Ovary (tissue), 9 donors: ENCODE measurements around the gene MTR. TPM values are rescaled to one million over a fixed set of nuclear protein-coding genes. Genes with fewer than 3 reads are reported as not detected.

Source experiments
- DNase-seq, 5 donors: peaks; one replicate each; pipeline ENCODE4 v3.0.0-alpha.2; 2019 to 2020
- H3K27ac ChIP-seq, 2 donors: fragments of 200-600 bp; one replicate each; pipeline versions ENCODE4 v1.5.1 to v1.8.0; 2019 to 2022
- H3K27me3 ChIP-seq: fragments of 200-600 bp; one replicate; pipeline ENCODE4 v1.8.0; 2022
- H3K36me3 ChIP-seq: fragments of 200-600 bp; sonication (generic); one replicate; pipeline ENCODE4 v1.5.1; 2019
- H3K4me1 ChIP-seq: one replicate; pipeline ENCODE4 v1.8.1; 2013; ENCODE audit warnings: mild to moderate bottlenecking, moderate library complexity; ENCODE audit not compliant: insufficient read depth
- H3K4me3 ChIP-seq: fragments of 200-600 bp; sonication (generic); one replicate; pipeline ENCODE4 v1.5.1; 2017
- H3K9me3 ChIP-seq, 2 donors: fragments of 200-600 bp in 1 of 2; sonication (generic) in 1 of 2; one replicate each; pipeline versions ENCODE4 v1.5.1 to v1.8.1; 2013 to 2019; ENCODE audit warnings: mild to moderate bottlenecking in 1 of 2, moderate library complexity in 1 of 2
- CTCF ChIP-seq, 3 donors: fragments of 450-650 bp in 2 of 3; fragments of 200-600 bp in 1 of 3; IDR thresholded peaks; one replicate each; pipeline versions ENCODE4 v1.5.1 to v1.8.0; 2016 to 2022; ENCODE audit warnings: antibody characterized with exemption in 3 of 3, mild to moderate bottlenecking in 1 of 3
- EP300 ChIP-seq: sonication (generic); formaldehyde crosslinking; IDR thresholded peaks from one replicate; pipeline ENCODE4 v1.6.1; 2017; ENCODE audit warnings: antibody characterized with exemption
- POLR2A ChIP-seq: fragments of 450-650 bp; IDR thresholded peaks from one replicate; pipeline ENCODE4 v1.6.1; 2017; ENCODE audit warnings: antibody characterized with exemption, mild to moderate bottlenecking, moderate library complexity
- WGBS, 3 donors: extraction: QIAGEN DNeasy Blood & Tissue Kit in 1 of 3; methylation state at CpG; one replicate each; pipeline versions ENCODE4 v1.1.5 to v1.1.7; 2013 to 2017; 5-methylcytosine and 5-hydroxymethylcytosine counted together
- intact Hi-C, 4 donors: fragments of 100-400 bp; cut with DNase I; formaldehyde crosslinking; loops; one replicate each; pipeline versions ENCODE4 v1.11.0 to v1.15.1; 2022 to 2023
- polyA plus RNA-seq, 2 donors: library from polyadenylated mRNA; stranded (reverse); fragments of 200-250 nt in 1 of 2; fragments of 350-450 nt in 1 of 2; fragmentation: Illumina TruSeq in 1 of 2; extraction: RNeasy Lipid Tissue Mini Kit (QIAGEN cat#74804) in 1 of 2; gene quantifications; one replicate each; pipeline ENCODE4 v1.2.3, GENCODE V29; 2013 to 2014
- total RNA-seq, 7 donors: library from RNA; depleted of rRNA in 2 of 7; stranded (reverse); fragments of >200 nt in 2 of 7; fragmentation: NEBNext Ultra II Directional in 3 of 7; extraction: Animal tissue kit (Norgen Biotek cat#: 25700) in 3 of 7; gene quantifications; one replicate each; pipeline versions ENCODE4 v1.1.0 to v1.2.4, GENCODE V29; 2016 to 2023
- donor health status: DM: no; HTN: no; CAD: no; lungs with moderate emphysema.
- donor health status: DM: no; HTN: no; CAD: no.
- donor health status: Bipolar disorder and iron deficiency.
- donor health status: DM: yes; HTN: yes; CAD: no.
- donor health status: DM: no; HTN: no; CAD: no.
- donor health status: DM: yes; HTN: yes; CAD: no.

MTR gene
- total and polyA plus RNA-seq, 9 donors: 10.2 to 60.8 (median 49.5) TPM

- 91 to 97% (median 95%) methylated on average over 9 of the region's 9 CpGs for WGBS, 3 donors
- intact Hi-C loops: loop anchor here in 1 of 4 donors (10.0 kb wide), 1 partner anchor 325 kb away; no protein-coding TSS in a partner anchor
- Histone ChIP-seq H3K36me3 (no peaks in the 10 kb centered on the region), H3K27me3 (no peaks in the 10 kb centered on the region), H3K4me3 (no peak overlapping the region), H3K9me3 (no peaks in the 10 kb centered on the region), H3K27ac (no peak overlapping the region), H3K4me1 (no peaks in the 10 kb centered on the region)
- TF ChIP-seq POLR2A (no peak), CTCF (IDR thresholded peaks at IDR 0.05) (no peak), EP300 (no peak)
- no peak for DNase-seq
Observed at GRCh38 chr1:236819856-236820255, 24.8 kb downstream of the MTR start.

- Histone ChIP-seq H3K4me3 (no peak overlapping the region), H3K27me3 (no peaks in the 10 kb centered on the region), H3K36me3 (no peaks in the 10 kb centered on the region), H3K9me3 (no peaks in the 10 kb centered on the region), H3K27ac (no peak overlapping the region), H3K4me1 (no peaks in the 10 kb centered on the region)
- TF ChIP-seq POLR2A: no peak
- no peak for TF ChIP-seq CTCF (IDR thresholded peaks at IDR 0.05)
- TF ChIP-seq EP300: no peak
- WGBS, 3 donors: 69 to 78% (median 69%) methylated on average over 6 of the region's 6 CpGs
- intact Hi-C loops: loop anchor here in 1 of 4 donors (10.0 kb wide), 1 partner anchor 326 kb away; no protein-coding TSS in a partner anchor
- no peak for DNase-seq
Observed at GRCh38 chr1:236821091-236821627, 26.1 kb downstream of the MTR start.

GRCh38 chr1:236823559-236823958 lies 28.5 kb downstream of the MTR start:
- DNase-seq: no peak
- Histone ChIP-seq H3K27me3 (no peaks in the 10 kb centered on the region), H3K4me3 (no peak overlapping the region), H3K36me3 (no peaks in the 10 kb centered on the region), H3K9me3 (no peaks in the 10 kb centered on the region), H3K4me1 (no peaks in the 10 kb centered on the region), H3K27ac (no peak overlapping the region)
- WGBS, 3 donors: 96 to 100% (median 96%) methylated on average over 2 of the region's 2 CpGs
- TF ChIP-seq CTCF (IDR thresholded peaks at IDR 0.05) (no peak), EP300 (no peak), POLR2A (no peak)
- intact Hi-C loops: loop anchor here in 1 of 4 donors (10.0 kb wide), 1 partner anchor 329 kb away; no protein-coding TSS in a partner anchor

- no peaks in the 10 kb centered on the region for H3K4me1 ChIP-seq
- H3K27me3 ChIP-seq: no peaks in the 10 kb centered on the region
- no peak for DNase-seq
- no peaks in the 10 kb centered on the region for H3K36me3 ChIP-seq
- 88 to 91% (median 89%) methylated on average over 3 of the region's 3 CpGs for WGBS, 3 donors
- TF ChIP-seq CTCF (IDR thresholded peaks at IDR 0.05): no peak
- TF ChIP-seq POLR2A: no peak
- TF ChIP-seq EP300: no peak
- no peak overlapping the region for H3K4me3 ChIP-seq
- H3K27ac ChIP-seq: no peak overlapping the region
- H3K9me3 ChIP-seq: no peaks in the 10 kb centered on the region
- intact Hi-C loops: loop anchor here in 1 of 4 donors (10.0 kb wide), 1 partner anchor 334 kb away; no protein-coding TSS in a partner anchor
Observed at GRCh38 chr1:236829085-236829484, 34.0 kb downstream of the MTR start.
